ENCODE results near the gene LKAAEAR1. TPM values are rescaled to one million over a fixed set of nuclear protein-coding genes. Genes with fewer than 3 reads are reported as not detected.

Gene LKAAEAR1
- total and polyA plus RNA-seq, 2 of the 13 experiments (the other 11 are each of a cell fraction or from before 2014, with no cell fraction given), result not detected

GRCh38 chr20:64067733-64068307, 16.4 kb downstream of the LKAAEAR1 start (continued):
- no peak for TF ChIP-seq RAD21 (CRISPR knock-in tag; IDR thresholded peaks at IDR 0.05)
- no peak for TF ChIP-seq ZBTB42 (CRISPR knock-in tag; IDR thresholded peaks at IDR 0.05)
- TF ChIP-seq ZNF788 (CRISPR knock-in tag; IDR thresholded peaks at IDR 0.05; ENCODE audit: borderline replicate concordance), result no peak
- no peak for TF ChIP-seq HNRNPL (IDR thresholded peaks at IDR 0.05; ENCODE audit: low read depth, low read length)
- TF ChIP-seq TCF7L2 (IDR thresholded peaks at IDR 0.05; ENCODE audit: low read depth, low read length), result no peak
- TF ChIP-seq ZMAT3 (CRISPR knock-in tag; conservative IDR thresholded peaks at IDR 0.05), result no peak
- TF ChIP-seq NONO (IDR thresholded peaks at IDR 0.05), result no peak
- 0 out of 2 replicates have a peak, but pooled peaks have one; percentile 54 for TF ChIP-seq NONO (CRISPR knock-in tag; conservative IDR thresholded peaks at IDR 0.05)
- no peak for TF ChIP-seq ZNF639 (CRISPR knock-in tag; conservative IDR thresholded peaks at IDR 0.05)
- no peak for TF ChIP-seq ZZZ3 (CRISPR knock-in tag; IDR thresholded peaks at IDR 0.05; ENCODE audit: borderline replicate concordance)
- TF ChIP-seq GABPA (IDR thresholded peaks at IDR 0.05; ENCODE audit: low read depth, low read length), result no peak
- no peak for TF ChIP-seq GABPA (CRISPR knock-in tag; IDR thresholded peaks at IDR 0.05; ENCODE audit: low read depth)
- TF ChIP-seq ZFX (CRISPR knock-in tag; IDR thresholded peaks at IDR 0.05; ENCODE audit: low read depth), result no peak
- TF ChIP-seq IRF1 (CRISPR knock-in tag; IDR thresholded peaks at IDR 0.05; ENCODE audit: low read depth), result no peak
- no peak for TF ChIP-seq ZNF672 (CRISPR knock-in tag; IDR thresholded peaks at IDR 0.05)
- TF ChIP-seq BATF2 (CRISPR knock-in tag; IDR thresholded peaks at IDR 0.05), result peak; percentile 31; the same call in 1 of the 2 replicates
- no peak for TF ChIP-seq SNAPC2 (CRISPR knock-in tag; IDR thresholded peaks at IDR 0.05)
- TF ChIP-seq ZNF3 (CRISPR knock-in tag; IDR thresholded peaks at IDR 0.05), result no peak

All from HepG2 (cell line).